Fibroblast of skin of back (primary cell): ENCODE data around the gene SHC1.

ENCODE experiments used
- DNase-seq: peaks from one replicate; pipeline ENCODE4 v3.0.0-alpha.2; 2013

Gene SHC1

DNA sequence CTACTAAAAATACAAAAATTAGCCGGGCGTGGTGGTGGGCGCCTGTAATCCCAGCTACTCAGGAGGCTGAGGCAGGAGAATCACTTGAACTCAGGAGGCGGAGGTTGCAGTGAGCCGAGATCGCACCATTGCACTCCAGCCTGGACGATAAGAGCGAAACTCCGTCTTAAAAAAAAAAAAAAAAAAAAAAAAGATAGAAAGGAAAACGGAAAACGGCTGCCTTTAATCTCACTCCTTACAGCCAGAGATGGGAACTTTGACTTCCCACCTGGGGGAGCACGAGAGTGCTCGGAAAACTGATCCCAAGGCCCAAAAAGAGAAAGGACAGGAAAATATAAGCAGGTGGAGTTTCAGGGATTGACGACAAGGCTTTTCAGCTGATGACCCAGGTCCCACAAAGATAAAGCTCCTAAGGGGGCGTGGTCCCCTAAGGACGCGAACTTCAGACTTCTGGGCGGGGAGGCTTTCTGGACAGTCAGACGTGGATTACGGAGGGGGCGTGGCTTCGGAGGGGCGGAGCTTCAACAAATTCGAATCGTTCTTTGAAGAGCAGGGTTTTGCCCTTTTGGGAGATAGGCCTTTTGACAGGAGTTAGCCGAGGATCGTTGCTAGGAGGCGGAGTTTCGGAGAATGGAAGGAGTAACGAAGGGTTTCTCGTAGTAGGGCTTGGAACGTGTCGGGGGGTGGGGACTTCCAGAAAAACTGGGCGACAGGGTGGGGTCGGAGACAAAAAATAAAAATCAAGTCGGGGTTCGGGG, 3.0 kb upstream of the SHC1 start:
- DNase-seq = peak; percentile 98

DNA sequence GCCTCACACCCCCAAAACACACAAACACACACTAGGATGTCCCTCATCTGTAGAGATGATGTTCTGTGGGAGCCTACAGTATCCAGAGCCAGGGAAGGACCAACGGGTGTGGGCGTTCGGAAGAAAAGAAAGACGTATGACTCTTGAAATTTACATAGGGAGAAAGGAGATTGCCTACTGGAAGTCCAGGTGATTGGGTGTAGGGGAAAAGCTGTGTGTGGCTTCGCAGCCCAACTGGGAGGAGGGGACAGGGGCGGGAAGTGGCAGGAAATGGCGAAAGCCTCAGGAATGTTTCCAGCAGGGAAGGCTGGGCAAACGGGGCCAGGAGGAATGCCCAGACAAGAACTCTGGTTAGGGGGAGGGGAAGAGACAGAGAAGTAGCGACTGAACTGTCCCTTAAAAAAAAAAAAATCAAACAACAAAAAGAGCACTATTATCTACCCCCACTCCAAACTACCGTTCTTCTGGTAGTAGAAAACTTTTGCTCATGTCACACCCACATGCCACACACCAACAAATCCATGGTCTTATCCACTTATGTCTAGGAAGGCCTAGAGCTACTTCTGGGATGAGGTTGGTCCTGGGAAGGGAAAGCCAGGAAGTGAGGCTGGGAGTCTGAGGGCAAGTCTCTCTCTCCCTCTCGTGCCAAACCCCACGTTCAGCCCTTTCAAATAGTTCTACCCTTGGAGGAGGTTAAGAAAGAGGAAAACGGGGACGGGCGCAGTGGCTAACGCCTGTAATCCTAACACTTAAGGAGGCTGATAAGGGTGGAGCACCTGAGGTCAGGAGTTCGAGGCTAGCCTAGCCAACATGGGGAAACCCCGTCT, 2.2 kb upstream of the SHC1 start:
- DNase-seq = peak; percentile 99

DNA sequence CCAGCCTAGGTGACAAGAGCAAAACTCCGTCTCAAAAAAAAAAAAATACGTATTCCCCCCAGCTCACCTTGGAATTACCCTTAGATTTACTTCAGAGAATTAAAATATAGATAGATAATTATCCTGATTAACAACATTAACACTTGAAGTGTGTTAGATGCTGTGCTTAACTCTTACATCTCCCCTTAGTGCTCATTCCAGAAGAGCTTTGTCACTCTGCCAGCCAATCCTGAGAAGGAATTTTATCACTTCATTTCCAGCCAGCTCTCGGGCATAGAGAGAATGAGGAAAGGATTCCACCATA, 1.6 kb upstream of the SHC1 start:
- DNase-seq = peak; percentile 89

DNA sequence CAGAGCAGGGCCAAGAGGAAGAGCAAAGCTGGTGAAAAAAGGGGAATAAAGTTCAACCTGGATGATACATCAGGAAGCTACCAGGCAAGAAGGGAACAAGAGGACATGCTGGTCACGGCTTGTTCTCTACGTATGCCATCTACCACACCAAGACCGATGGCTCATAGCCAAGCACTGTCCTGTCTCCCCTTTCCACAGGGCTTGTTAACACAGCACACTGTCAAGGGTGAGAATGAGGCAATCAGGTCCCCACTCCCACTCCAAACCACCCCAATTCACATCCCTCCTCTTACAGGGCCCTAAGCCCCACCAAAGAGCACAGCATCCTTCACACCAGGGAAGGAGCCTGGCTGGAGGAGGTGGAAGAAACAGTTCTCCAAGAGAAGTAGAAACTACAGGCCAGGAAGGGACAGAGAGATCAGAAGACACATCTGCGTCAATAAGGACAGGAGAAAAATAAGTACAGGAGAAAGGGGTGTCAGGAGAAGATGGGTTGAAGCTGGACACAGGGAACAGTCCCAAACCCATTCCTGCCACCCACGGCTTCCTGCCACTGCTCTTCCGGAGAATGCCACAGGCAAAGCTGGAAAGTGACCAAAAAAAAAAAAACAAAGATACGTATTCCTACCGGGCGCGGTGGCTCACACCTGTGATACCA, 923 bp upstream of the SHC1 start:
- no peak for DNase-seq

DNA sequence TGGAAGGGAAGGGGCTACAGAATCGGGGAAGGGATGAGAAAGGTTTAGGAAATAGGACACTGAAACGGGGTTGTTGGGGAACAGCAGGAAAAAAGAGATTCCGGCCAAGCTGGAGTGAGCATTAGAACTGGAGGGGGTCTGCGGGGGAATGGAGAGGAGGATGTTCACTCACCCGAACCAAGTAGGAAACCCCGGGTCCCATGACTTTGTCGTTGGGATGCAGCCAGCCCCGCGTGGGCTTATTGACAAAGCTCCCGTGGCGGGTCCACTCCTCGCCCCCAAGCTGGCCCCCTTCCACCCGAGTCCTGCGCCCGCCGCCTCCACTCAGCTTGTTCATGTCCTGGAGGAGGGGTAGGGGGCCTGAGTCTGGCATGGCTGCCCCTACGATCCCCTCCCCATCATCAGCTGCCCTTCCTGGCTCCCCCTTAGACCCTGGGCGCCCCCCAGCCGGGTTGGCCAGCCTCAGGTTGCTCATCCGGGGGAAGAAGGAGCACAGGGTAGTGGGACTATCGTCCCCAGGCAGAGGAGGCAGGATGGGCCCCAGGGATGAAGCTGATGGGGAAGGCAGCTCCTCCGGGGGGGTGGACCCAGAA, 591 bp downstream of the SHC1 start:
- DNase-seq = no peak

DNA sequence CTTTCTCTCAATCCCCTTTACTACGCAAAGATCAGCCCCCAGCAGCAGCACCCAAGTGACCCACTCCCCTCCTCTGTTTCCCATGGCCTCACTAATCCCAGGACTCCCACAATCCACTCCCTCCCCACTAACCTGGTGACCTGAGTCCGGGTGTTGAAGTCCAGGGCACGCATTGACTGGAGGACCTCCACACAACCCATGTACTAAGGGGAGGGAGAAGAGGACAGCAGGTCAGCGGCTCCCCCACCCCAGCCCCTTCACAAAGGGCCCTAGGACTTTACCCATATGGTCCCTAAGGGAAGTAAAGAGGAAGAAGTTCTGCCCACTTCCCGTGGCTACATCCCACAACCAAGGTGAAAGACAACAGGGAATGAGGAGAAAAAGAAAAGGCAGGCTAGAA, 1.3 kb downstream of the SHC1 start:
- DNase-seq = no peak

DNA sequence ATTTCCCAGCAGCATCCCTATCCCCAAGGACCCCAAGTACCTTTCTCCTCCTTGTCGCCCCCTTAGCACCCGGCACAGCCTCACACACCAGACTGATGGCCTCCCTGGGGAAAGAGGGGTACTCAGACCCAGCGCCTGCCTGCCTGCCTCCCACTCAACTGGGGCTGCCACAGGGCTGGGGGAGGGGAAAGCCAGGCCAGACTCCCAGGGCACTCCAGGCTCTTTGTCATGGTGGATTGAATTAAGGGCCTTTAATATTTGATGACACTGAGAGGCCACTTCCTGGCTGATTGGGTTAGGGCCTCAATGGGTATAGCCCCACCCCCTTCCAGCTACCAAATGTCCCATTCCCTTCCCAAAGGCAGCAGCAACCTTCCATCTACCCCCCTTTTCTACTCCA, 1.8 kb downstream of the SHC1 start:
- DNase-seq = no peak

DNA sequence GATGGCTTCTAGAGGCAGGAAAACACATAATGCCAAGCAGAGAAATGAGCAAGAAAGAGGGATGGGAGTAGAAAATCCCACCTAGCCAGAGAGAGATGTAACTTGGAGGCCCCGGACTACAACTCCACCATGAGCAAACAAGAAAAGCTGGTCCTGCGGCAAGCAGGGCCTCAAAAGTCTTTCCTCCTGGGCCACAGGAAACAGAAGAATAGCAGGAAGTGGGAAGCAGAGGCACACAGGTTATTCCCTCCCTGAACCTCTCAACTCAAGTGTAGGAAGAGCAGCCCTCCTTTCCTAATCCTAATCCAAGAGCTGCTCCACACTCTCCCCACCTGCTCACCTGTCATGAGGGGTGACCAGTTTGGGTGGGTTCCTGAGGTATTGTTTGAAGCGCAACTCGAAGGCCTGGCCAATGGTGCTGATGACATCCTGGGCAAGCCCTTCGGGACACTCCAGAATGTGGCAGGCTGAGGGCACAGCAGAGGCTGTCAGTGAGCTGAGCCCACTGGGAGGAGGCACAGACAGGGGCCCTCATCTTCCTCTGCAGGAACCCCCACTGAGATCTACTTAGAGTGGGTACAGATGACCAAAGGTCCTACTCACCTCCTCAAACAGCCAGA, 3.1 kb downstream of the SHC1 start:
- no peak for DNase-seq

DNA sequence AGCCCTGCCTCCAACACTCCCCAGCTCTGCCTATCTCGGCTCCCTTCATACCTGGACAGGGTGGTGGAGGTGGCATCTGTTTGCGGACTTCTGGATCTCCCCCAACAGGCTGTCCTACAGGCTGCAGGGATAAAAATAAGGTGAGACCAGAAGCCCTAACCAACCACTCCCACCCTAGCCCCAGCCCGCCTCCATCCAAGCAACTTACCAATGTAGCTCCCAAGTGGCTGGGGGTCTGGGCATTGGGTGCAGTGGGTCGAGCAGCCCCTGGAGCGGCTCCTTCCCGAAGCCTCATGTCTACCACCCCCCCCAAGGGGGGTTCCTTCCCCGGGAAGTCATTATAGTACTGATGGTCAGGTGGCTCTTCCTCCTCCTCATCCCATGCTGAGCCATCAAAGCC, 4.4 kb downstream of the SHC1 start:
- no peak for DNase-seq

DNA sequence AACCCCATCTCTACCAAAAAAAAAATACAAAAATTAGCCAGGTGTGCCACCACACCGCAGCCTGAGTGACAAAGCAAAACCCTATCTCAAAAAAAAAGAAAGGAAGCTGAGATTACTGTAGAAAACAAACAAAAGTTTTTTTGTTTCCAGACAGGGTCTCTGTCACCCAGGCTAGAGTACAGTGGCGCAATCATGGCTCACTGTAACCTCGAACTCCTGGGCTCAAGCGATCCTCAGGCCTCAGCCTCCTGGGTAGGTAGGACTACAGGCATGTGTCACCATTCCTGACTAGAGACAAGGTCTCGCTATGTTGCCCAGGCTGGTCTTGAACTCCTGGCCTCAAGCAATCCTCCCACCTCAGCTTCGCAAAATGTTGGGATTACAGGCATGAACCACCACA, 6.2 kb downstream of the SHC1 start:
- no peak for DNase-seq

DNA sequence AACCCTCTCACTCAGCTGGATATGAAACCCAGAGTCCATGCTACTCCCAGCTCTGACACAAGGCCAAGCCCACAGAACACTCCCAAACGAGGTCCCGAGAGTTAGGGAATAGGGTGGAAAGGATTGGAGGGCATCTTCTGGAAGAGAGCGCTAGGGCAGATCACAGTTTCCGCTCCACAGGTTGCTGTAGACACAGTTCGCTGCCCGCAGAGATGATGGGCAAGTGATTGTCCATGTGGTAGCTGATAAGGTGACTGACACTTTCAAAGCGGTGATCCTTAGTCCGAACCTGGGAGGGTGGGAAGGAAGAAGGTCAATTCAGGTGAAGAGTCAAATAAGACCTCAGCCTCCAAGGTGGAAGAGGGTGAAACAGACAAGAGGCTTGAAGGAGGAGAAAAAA, 6.9 kb downstream of the SHC1 start:
- DNase-seq = no peak

DNA sequence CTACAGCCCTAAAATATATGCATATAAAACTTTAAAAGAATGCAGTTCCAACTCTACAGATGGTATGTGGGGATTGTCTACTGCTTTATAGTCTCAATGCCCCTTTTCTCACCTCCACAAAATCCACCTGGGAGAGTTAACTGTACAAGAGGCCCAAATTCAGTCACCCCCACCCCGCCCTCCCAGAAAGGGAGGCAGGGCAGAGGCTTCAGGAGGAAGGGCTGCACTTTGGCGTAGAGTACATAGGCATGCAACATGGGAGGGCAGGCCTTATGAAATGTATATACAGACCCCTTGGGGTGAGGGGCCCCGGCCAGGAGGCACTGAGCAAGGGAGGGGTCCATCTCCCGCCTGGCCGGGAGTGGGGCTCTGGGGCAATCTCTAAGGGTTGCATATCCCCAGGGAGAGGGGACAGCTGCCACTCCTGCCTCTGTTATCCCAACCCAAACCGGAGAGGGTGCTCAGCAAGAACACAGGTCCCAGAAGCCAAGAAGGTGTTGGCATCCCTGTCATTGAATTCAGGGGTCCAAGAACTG, 7.7 kb downstream of the SHC1 start:
- DNase-seq = no peak

DNA sequence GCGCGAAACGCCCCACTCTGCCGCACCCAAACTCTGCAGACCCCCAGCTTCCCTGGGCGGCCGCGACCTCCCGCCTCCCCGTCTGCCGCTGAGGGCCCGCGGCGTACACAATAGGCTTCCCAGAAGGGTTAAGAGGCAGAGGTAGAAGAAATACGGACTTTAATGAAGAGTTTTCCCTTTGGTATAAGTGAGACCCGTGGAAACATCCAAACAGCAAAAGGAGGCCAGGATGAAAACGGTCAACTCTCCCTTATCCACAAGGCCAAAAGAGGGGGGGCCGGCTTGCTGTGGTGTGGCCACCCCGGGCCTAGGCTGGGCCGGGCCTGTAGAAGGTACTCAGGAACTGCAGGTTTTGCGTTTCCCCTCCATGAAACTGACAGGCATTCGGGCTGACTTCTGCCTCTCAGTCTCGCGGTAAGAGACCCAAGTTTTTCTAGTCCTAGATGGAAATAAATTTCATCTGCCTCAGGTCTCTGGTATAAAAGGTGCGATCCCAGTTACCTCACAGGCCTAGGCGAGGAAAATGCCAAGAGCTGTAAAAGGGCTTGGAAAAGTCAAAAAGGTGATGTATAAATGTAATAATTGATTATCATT, 8.3 kb downstream of the SHC1 start:
- DNase-seq = no peak

DNA sequence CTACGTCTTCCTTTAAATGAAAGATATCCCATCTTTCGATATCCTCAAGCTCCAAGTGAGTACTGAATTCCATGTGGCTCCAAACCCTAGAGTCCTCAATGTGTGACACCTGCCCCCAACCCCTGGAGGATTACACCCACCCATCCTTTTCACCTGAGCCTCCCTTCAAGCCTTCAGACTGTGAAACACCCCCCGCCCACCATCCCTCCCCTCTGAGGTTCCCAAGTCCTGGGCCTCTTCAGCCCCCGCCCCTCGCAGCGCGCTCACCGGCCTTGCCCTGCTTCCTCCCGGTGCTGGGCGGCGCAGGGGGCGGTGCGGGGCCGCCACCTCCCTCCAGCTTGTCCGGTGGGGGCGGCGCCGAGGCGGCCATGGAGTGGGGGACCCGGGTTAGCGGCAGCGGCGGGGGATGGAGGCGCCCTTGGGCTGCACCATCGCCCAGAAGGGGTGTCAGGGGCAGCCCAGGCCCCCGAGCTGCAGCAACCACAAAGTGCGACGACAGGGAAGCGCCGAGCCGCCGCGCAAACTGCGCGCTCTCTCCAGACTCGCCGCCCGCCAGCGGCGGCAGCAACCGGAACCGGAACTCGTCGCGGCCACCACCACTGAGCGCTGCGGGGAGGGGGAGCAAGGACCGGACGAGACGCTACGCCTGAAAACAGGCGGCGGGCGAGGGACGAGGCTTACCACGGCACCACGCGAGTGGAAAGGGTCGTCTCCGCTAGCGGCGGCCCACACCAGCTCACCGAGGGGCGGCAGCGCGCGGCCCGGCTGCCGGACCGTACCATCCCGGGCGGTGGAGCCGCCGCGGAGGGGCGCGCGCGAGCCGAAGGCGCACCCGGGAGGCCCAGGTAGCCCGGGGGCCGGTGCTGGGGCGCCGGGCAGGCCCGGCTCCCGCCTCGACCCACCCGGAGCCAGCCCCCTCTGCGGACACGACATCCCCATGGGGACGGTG, 9.1 kb downstream of the SHC1 start, which contains the start of gene PYGO2:
PYGO2 (minus strand) TSS at position 576 of the 949 bp plus-strand sequence; CDS start at position 370, 206 bp downstream.
- peak; percentile 80 for DNase-seq

DNA sequence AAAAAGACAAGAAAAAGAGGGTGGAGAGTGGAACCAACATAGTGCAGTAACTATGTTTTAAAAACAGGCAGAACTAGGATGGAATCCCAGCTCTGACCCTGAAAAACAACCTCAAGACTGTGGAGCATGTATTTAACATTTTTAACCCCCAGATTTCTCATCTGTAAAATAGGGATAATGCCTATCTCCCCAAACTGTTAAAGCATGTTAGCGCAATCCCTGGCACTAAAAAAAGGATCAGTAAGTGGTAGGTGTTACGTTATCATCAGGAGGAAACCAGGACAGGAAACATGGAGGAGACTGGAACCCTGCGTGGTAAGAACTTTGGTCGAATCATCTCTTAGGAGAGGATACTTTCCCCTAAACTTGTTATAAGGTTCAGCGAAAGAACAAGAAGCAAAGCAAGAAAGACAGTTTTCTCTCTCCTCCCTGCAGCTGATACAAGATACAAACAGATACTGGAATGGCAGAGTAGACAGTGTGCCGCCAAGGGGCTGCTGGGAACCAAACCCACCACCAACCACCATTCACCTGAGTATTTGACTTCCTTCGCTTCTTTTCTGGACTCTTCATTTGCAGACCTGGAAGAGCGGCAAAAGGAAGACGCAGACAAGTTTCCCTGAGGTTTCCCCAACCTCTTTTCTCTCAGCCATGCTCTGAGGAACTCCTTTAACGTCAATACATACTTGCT, 10.0 kb downstream of the SHC1 start:
- no peak for DNase-seq

DNA sequence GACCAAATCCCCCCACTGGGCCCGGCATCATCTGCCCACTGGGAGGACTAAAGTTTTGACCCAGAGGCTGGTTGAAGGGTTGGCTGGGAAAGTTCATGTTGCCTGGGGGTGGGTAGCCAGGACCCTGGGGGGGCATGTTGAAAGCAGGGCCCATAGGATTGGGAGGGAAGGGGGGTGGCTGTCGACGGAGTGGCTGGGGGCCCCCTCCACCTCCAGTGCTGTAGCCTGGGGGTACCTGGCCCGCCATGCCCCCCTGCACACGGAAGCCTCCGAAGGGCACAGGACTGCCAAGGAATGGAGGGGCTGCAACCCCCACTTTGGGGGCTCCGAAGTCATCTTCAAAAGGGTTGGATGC, 11.1 kb downstream of the SHC1 start:
- DNase-seq = no peak

DNA sequence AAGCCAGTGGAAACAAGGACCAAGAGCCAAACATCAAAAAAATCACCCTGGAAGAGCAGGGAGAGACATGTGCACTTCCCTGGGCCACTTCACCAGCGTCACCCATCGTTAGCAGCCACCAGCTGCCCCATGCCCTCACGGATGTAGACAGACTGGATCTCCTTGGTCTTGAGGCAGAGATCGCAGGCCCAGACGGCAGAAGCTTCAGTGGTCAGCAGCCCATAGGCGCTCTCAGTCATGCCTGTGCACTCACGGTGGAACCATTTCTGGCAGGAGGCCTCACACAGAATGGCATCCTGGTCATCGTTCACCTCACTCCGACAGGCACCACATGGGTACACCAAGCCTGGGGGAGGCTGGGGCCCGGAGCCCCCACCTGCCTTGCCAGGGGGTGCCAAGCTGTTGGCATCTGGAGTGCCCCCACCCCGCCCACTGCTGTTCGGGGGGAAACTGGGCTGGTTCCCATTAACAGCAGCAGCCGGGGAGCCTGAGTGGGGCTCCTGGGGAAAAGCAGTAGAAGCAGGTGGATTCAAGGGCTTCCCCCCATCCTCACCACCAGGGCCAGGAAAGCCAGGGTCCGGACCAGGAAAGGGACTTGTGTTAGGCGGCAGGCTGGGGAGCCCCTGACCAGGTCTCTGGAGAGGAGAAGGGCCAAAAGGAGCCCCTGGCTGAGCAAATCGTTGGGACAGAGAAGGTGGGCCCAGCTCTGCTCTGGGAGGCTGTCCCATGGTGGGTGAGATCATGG, 11.7 kb downstream of the SHC1 start:
- DNase-seq = no peak

DNA sequence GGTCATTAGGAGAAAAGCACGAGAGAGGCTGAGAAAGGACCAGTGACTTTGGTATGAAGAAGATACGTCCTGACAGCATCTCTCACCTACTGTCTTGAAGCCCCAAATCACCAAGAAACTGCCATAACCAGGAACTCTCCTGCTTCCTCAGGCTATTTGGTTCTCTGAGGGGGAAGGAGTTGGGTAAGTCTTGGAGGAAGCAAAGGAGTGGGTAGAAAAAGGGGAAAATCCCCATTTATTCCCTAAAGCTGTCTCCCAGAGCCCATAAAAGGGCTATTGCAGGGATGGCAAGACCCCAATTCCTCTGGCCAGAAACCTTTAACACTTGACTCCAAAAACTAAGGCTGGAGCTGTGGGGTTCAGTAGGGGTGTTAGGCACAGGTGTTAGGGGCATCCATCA, 12.5 kb downstream of the SHC1 start:
- DNase-seq = no peak

DNA sequence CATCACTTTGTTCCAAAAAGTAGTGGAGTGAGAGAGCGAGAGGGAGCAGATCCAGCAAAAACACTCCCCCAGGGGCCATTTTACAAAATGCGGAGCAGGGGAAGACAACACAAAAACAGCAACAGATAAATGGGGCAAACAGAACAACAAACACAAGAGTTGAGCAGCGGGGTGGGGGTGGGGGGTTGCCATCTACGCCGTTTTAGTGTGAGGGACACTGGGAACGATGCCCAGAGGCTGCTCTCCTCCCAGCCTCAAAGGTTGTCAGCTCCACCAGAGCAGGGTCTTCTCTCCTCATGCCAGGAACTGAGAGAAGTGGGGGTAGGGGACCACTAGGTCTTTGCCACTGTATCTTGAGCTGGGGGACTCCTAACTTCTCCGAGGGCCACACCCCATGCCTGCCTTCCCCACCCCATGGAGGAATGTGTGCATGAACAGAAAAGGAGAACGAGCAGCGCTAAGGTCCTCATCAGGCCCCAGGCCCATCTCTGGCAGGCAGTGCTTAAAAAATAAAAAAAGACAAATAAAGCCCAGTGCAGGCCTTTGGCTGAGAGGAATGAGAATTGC, 13.4 kb downstream of the SHC1 start:
- no peak for DNase-seq
